Islet precursor cell (in vitro differentiated cells): ENCODE measurements around the gene FAM53A.
"Not testable (repeated sequence)": the region's sequence is repeated elsewhere in the genome, so short reads cannot be mapped to it uniquely, and the experiment has no call there.

Experiments
- DNase-seq: peaks from one replicate; pipeline ENCODE4 v3.0.0-alpha.2; 2018

The FAM53A gene

GRCh38 chr4:1684506-1685234 lies 557 bp upstream of the FAM53A start:
- DNase-seq, result no peak

GRCh38 chr4:1683261-1683735 lies 815 bp downstream of the FAM53A start:
- peak; percentile 55 for DNase-seq

GRCh38 chr4:1682860-1683259 lies 1.3 kb downstream of the FAM53A start:
- no peak for DNase-seq

- DNase-seq, result no peak
These were observed 5.9 kb downstream of the FAM53A start for GRCh38 chr4:1678244-1678643.

GRCh38 chr4:1676605-1677525 lies 7.2 kb downstream of the FAM53A start:
- DNase-seq, result no peak

- no peak for DNase-seq
These were observed 8.3 kb downstream of the FAM53A start for GRCh38 chr4:1675802-1676137.

GRCh38 chr4:1675136-1675801 lies 8.8 kb downstream of the FAM53A start:
- DNase-seq, result no peak

GRCh38 chr4:1674682-1675081 lies 9.4 kb downstream of the FAM53A start:
- no peak for DNase-seq

- no peak for DNase-seq
These were observed 10.4 kb downstream of the FAM53A start for GRCh38 chr4:1673671-1674070.

- DNase-seq, result not testable (repeated sequence)
These were observed 13.1 kb downstream of the FAM53A start for GRCh38 chr4:1671011-1671410.

GRCh38 chr4:1670279-1670678 lies 13.8 kb downstream of the FAM53A start:
- no peak for DNase-seq

GRCh38 chr4:1669850-1670249 lies 14.3 kb downstream of the FAM53A start:
- DNase-seq, result no peak

GRCh38 chr4:1669270-1669669 lies 14.8 kb downstream of the FAM53A start:
- no peak for DNase-seq

GRCh38 chr4:1668488-1668840 lies 15.6 kb downstream of the FAM53A start:
- DNase-seq, result no peak

GRCh38 chr4:1667273-1667672 lies 16.8 kb downstream of the FAM53A start:
- DNase-seq, result no peak

GRCh38 chr4:1666391-1666790 lies 17.7 kb downstream of the FAM53A start:
- peak; percentile 41 for DNase-seq

GRCh38 chr4:1664141-1664540 lies 20.0 kb downstream of the FAM53A start:
- no peak for DNase-seq

- no peak for DNase-seq
These were observed 20.6 kb downstream of the FAM53A start for GRCh38 chr4:1663549-1663948.

GRCh38 chr4:1661695-1662094 lies 22.4 kb downstream of the FAM53A start:
- no peak for DNase-seq

- DNase-seq, result no peak
These were observed 23.0 kb downstream of the FAM53A start for GRCh38 chr4:1660948-1661677.

- DNase-seq, result no peak
These were observed 24.7 kb downstream of the FAM53A start for GRCh38 chr4:1659104-1660043.

GRCh38 chr4:1658581-1658980 lies 25.5 kb downstream of the FAM53A start:
- no peak for DNase-seq
